KMS-11 (cell line): Measurements from ENCODE around the gene RAB10.

ENCODE experiments used
- H2AFZ ChIP-seq: fragments of 200-600 bp; sonication (generic); 2 replicates; pipeline ENCODE4 v1.6.1; 2016; ENCODE audit warnings: antibody characterized with exemption, mixed run types, low read depth
- H3K27ac ChIP-seq: fragments of 200-600 bp; sonication (generic); 2 replicates; pipeline ENCODE4 v1.6.1; 2016; ENCODE audit warnings: mild to moderate bottlenecking, mixed run types
- H3K27me3 ChIP-seq: fragments of 200-600 bp; sonication (generic); 2 replicates; pipeline ENCODE4 v1.6.1; 2017; ENCODE audit warnings: mild to moderate bottlenecking, low read depth, mixed run types, moderate library complexity; ENCODE audit not compliant: insufficient read depth
- H3K36me3 ChIP-seq: fragments of 200-600 bp; sonication (generic); 2 replicates; pipeline ENCODE4 v1.6.1; 2017; ENCODE audit warnings: mild to moderate bottlenecking, mixed run types; ENCODE audit not compliant: insufficient read depth
- H3K4me1 ChIP-seq: fragments of 200-600 bp; sonication (generic); 2 replicates; pipeline ENCODE4 v1.6.1; 2016; ENCODE audit warnings: mild to moderate bottlenecking, low read depth, mixed run types; ENCODE audit not compliant: poor library complexity, severe bottlenecking
- H3K4me2 ChIP-seq: fragments of 200-600 bp; sonication (generic); 2 replicates; pipeline ENCODE4 v1.7.0; 2016; ENCODE audit warnings: mild to moderate bottlenecking, mixed run types
- H3K4me3 ChIP-seq: fragments of 200-600 bp; sonication (generic); IDR thresholded peaks from 2 replicates; pipeline ENCODE4 v1.6.1; 2017; ENCODE audit warnings: low read depth, low read length, mixed read lengths; ENCODE audit not compliant: insufficient read depth
- H3K79me2 ChIP-seq: fragments of 200-600 bp; sonication (generic); 2 replicates; pipeline ENCODE4 v1.6.1; 2016; ENCODE audit warnings: low read depth, mixed run types; ENCODE audit not compliant: insufficient read depth
- H3K9ac ChIP-seq: fragments of 200-600 bp; sonication (generic); 2 replicates; pipeline ENCODE4 v1.6.1; 2016; ENCODE audit warnings: mild to moderate bottlenecking, mixed run types
- H4K20me1 ChIP-seq: fragments of 200-600 bp; sonication (generic); 2 replicates; pipeline ENCODE4 v1.6.1; 2016; ENCODE audit warnings: mild to moderate bottlenecking, mixed run types; ENCODE audit not compliant: insufficient read depth
- CTCF ChIP-seq: fragments of 200-600 bp; sonication (generic); conservative IDR thresholded peaks from 2 replicates; pipeline ENCODE4 v1.6.1; 2017; ENCODE audit warnings: low read depth, mild to moderate bottlenecking, antibody characterized with exemption, low read length, moderate library complexity, mixed read lengths

RAB10 gene

GRCh38 chr2:26178746-26179436 lies 145.0 kb downstream of the RAB10 start:
- TF ChIP-seq CTCF: no peak
- H4K20me1 ChIP-seq: no peaks in the 10 kb centered on the region

GRCh38 chr2:26179446-26179913 lies 145.6 kb downstream of the RAB10 start:
- Histone ChIP-seq H3K79me2 (no peaks in the 10 kb centered on the region), H3K4me2 (no peak overlapping the region), H3K4me1 (no peaks in the 10 kb centered on the region), H3K27ac (no peak overlapping the region), H4K20me1 (no peaks in the 10 kb centered on the region), H3K27me3 (no peaks in the 10 kb centered on the region), H2AFZ (no peak overlapping the region), H3K4me3 (no peak overlapping the region), H3K9ac (no peak overlapping the region), H3K36me3 (no peaks in the 10 kb centered on the region)
- no peak for TF ChIP-seq CTCF

More at GRCh38 chr2:26178746-26179436, 145.0 kb downstream of the RAB10 start:
- Histone ChIP-seq H3K4me1 (no peaks in the 10 kb centered on the region), H3K79me2 (no peaks in the 10 kb centered on the region), H3K27me3 (no peaks in the 10 kb centered on the region; the same call in 1 of the 2 replicates), H3K36me3 (no peaks in the 10 kb centered on the region), H3K4me3 (no peak overlapping the region), H3K4me2 (no peak overlapping the region), H3K27ac (no peak overlapping the region), H3K9ac (no peak overlapping the region), H2AFZ (no peak overlapping the region)

- no peak overlapping the region for H3K9ac ChIP-seq
Observed at GRCh38 chr2:26182441-26182840, 148.6 kb downstream of the RAB10 start.

GRCh38 chr2:26182887-26183630 lies 149.2 kb downstream of the RAB10 start:
- Histone ChIP-seq H3K27me3 (no peaks in the 10 kb centered on the region), H3K9ac (no peak overlapping the region), H3K36me3 (no peaks in the 10 kb centered on the region), H3K27ac (no peak overlapping the region), H3K4me2 (no peak overlapping the region), H4K20me1 (no peaks in the 10 kb centered on the region), H2AFZ (no peak overlapping the region), H3K79me2 (no peaks in the 10 kb centered on the region), H3K4me3 (no peak overlapping the region), H3K4me1 (no peaks in the 10 kb centered on the region)
- no peak for TF ChIP-seq CTCF

More at GRCh38 chr2:26182441-26182840, 148.6 kb downstream of the RAB10 start:
- Histone ChIP-seq H2AFZ (no peak overlapping the region), H3K27me3 (no peaks in the 10 kb centered on the region), H3K4me2 (no peak overlapping the region), H3K4me3 (no peak overlapping the region), H3K4me1 (no peaks in the 10 kb centered on the region), H3K36me3 (no peaks in the 10 kb centered on the region), H3K79me2 (no peaks in the 10 kb centered on the region), H3K27ac (no peak overlapping the region), H4K20me1 (no peaks in the 10 kb centered on the region)
- no peak for TF ChIP-seq CTCF
